Measurements from ENCODE around the gene TMEM255B. TPM values are rescaled to one million over a fixed set of nuclear protein-coding genes. Genes with fewer than 3 reads are reported as not detected.

TMEM255B gene
- total RNA-seq, 1 donor from 2014 or later, result 1.5 TPM

- DNase-seq (ENCODE audit: low spot score, unreplicated experiment), result no peak
- no peaks in the 10 kb centered on the region for H3K36me3 Mint-ChIP-seq (ENCODE audit: insufficient read depth)
- peaks cover 38% of the 10 kb centered on the region for H3K27me3 Mint-ChIP-seq
- TF ChIP-seq CTCF (IDR thresholded peaks at IDR 0.05; ENCODE audit: unreplicated experiment), result no peak
- peak overlapping the region; percentile 18 for H3K27ac Mint-ChIP-seq
- no peak overlapping the region for H3K4me3 Mint-ChIP-seq (ENCODE audit: low read depth)
- H3K9me3 Mint-ChIP-seq (ENCODE audit: low read depth), result no peaks in the 10 kb centered on the region
- H3K4me1 Mint-ChIP-seq (ENCODE audit: low read depth), result no peaks in the 10 kb centered on the region
Measured at GRCh38 chr13:113764793-113765563, 6.0 kb downstream of the TMEM255B start.

- no peaks in the 10 kb centered on the region for H3K4me1 Mint-ChIP-seq (ENCODE audit: low read depth)
- DNase-seq (ENCODE audit: low spot score, unreplicated experiment), result no peak
- H3K27ac Mint-ChIP-seq, result no peak overlapping the region
- no peak for TF ChIP-seq CTCF (IDR thresholded peaks at IDR 0.05; ENCODE audit: unreplicated experiment)
- no peak overlapping the region for H3K4me3 Mint-ChIP-seq (ENCODE audit: low read depth)
- no peaks in the 10 kb centered on the region for H3K9me3 Mint-ChIP-seq (ENCODE audit: low read depth)
- H3K27me3 Mint-ChIP-seq, result peaks cover 33% of the 10 kb centered on the region
- no peaks in the 10 kb centered on the region for H3K36me3 Mint-ChIP-seq (ENCODE audit: insufficient read depth)
Measured at GRCh38 chr13:113765564-113765910, 6.5 kb downstream of the TMEM255B start.

- no peak for TF ChIP-seq CTCF (IDR thresholded peaks at IDR 0.05; ENCODE audit: unreplicated experiment)
- H3K27ac Mint-ChIP-seq, result no peak overlapping the region
- peaks cover 26% of the 10 kb centered on the region for H3K27me3 Mint-ChIP-seq
- no peaks in the 10 kb centered on the region for H3K9me3 Mint-ChIP-seq (ENCODE audit: low read depth)
- no peaks in the 10 kb centered on the region for H3K36me3 Mint-ChIP-seq (ENCODE audit: insufficient read depth)
- no peak overlapping the region for H3K4me3 Mint-ChIP-seq (ENCODE audit: low read depth)
- DNase-seq (ENCODE audit: low spot score, unreplicated experiment), result no peak
- H3K4me1 Mint-ChIP-seq (ENCODE audit: low read depth), result no peaks in the 10 kb centered on the region
Measured at GRCh38 chr13:113766035-113766800, 7.2 kb downstream of the TMEM255B start.

GRCh38 chr13:113767366-113767765 is 8.3 kb downstream of the TMEM255B start:
- Mint-ChIP-seq H3K27ac (no peak overlapping the region), H3K9me3 (ENCODE audit: low read depth) (peaks cover 4% of the 10 kb centered on the region), H3K4me3 (ENCODE audit: low read depth) (no peak overlapping the region), H3K4me1 (ENCODE audit: low read depth) (no peaks in the 10 kb centered on the region), H3K27me3 (peaks cover 14% of the 10 kb centered on the region), H3K36me3 (ENCODE audit: insufficient read depth) (no peaks in the 10 kb centered on the region)
- TF ChIP-seq CTCF (IDR thresholded peaks at IDR 0.05; ENCODE audit: unreplicated experiment), result no peak
- DNase-seq (ENCODE audit: low spot score, unreplicated experiment), result no peak

- Mint-ChIP-seq H3K27ac (no peak overlapping the region), H3K27me3 (peaks cover 10% of the 10 kb centered on the region), H3K4me3 (ENCODE audit: low read depth) (no peak overlapping the region), H3K9me3 (ENCODE audit: low read depth) (peaks cover 6% of the 10 kb centered on the region), H3K4me1 (ENCODE audit: low read depth) (no peaks in the 10 kb centered on the region), H3K36me3 (ENCODE audit: insufficient read depth) (no peaks in the 10 kb centered on the region)
- TF ChIP-seq CTCF (IDR thresholded peaks at IDR 0.05; ENCODE audit: unreplicated experiment), result no peak
- no peak for DNase-seq (ENCODE audit: low spot score, unreplicated experiment)
Measured at GRCh38 chr13:113768018-113768905, 9.2 kb downstream of the TMEM255B start.
